Smooth muscle cell (in vitro differentiated cells): ENCODE measurements around the gene SYTL2. TPM values are rescaled to one million over a fixed set of nuclear protein-coding genes. Genes with fewer than 3 reads are reported as not detected.

Source experiments
- DNase-seq: peaks from one replicate; lab custom pipeline; 2025; ENCODE audit not compliant: unreplicated experiment; lab: John Stamatoyannopoulos, UW
- H2AFZ ChIP-seq: fragments of 200-600 bp; sonication (generic); 2 replicates; pipeline ENCODE4 v1.6.0; 2016; ENCODE audit warnings: antibody characterized with exemption, low read depth, mild to moderate bottlenecking
- H3F3A ChIP-seq: fragments of 200-600 bp; sonication (generic); 2 replicates; pipeline ENCODE4 v1.6.0; 2017; ENCODE audit warnings: antibody characterized with exemption, low read depth
- H3K27ac ChIP-seq: fragments of 200-600 bp; sonication (generic); 2 replicates; pipeline ENCODE4 v1.5.1; 2016; ENCODE audit warnings: low read depth, mild to moderate bottlenecking
- H3K27me3 ChIP-seq: fragments of 200-600 bp; sonication (generic); 2 replicates; pipeline ENCODE4 v1.6.1; 2016; ENCODE audit warnings: low read depth, mild to moderate bottlenecking
- H3K36me3 ChIP-seq: fragments of 200-600 bp; sonication (generic); 2 replicates; pipeline ENCODE4 v1.5.1; 2016; ENCODE audit warnings: low read depth
- H3K4me1 ChIP-seq: fragments of 200-600 bp; sonication (generic); 2 replicates; pipeline ENCODE4 v1.5.1; 2016; ENCODE audit warnings: low read depth
- H3K4me2 ChIP-seq: fragments of 200-600 bp; sonication (generic); 2 replicates; pipeline ENCODE4 v1.6.0; 2016; ENCODE audit warnings: mild to moderate bottlenecking
- H3K4me3 ChIP-seq: fragments of 200-600 bp; sonication (generic); 2 replicates; pipeline ENCODE4 v1.5.1; 2016; ENCODE audit warnings: mild to moderate bottlenecking
- H3K79me2 ChIP-seq: fragments of 200-600 bp; sonication (generic); 2 replicates; pipeline ENCODE4 v1.6.0; 2016; ENCODE audit warnings: low read depth, mild to moderate bottlenecking
- H3K9ac ChIP-seq: fragments of 200-600 bp; sonication (generic); 2 replicates; pipeline ENCODE4 v1.6.0; 2016; ENCODE audit warnings: low read depth
- H3K9me3 ChIP-seq: fragments of 200-600 bp; sonication (generic); replicated peaks from 2 replicates; pipeline ENCODE4 v1.5.1; 2016; ENCODE audit warnings: low read depth
- H4K20me1 ChIP-seq: fragments of 200-600 bp; sonication (generic); 2 replicates; pipeline ENCODE4 v1.6.0; 2016; ENCODE audit warnings: low read depth
- CTCF ChIP-seq: fragments of 200-600 bp; sonication (generic); IDR thresholded peaks from 2 replicates; pipeline ENCODE4 v1.5.1; 2017; ENCODE audit warnings: borderline replicate concordance, mild to moderate bottlenecking, antibody characterized with exemption; ENCODE audit not compliant: insufficient read depth, poor library complexity, severe bottlenecking
- WGBS: methylation state at CpG from one replicate; pipeline ENCODE4 v1.1.7; 2016; ENCODE audit warnings: low lambda C conversion rate; 5-methylcytosine and 5-hydroxymethylcytosine counted together
- polyA plus RNA-seq: library from polyadenylated mRNA; unstranded; fragments of >200 nt; fragmentation: Nextera tagmentation; extraction: Ambion mirVana; gene quantifications from 2 replicates; pipeline ENCODE4 v1.2.1, GENCODE V29; 2016
- total RNA-seq: library from RNA; depleted of rRNA; stranded (reverse); fragments of >200 nt; gene quantifications from 2 replicates; pipeline ENCODE4 v1.2.3, GENCODE V29; 2014

The SYTL2 gene
- total and polyA plus RNA-seq, 2 experiments from 2014 or later = 10.4 to 50.7 TPM

DNA sequence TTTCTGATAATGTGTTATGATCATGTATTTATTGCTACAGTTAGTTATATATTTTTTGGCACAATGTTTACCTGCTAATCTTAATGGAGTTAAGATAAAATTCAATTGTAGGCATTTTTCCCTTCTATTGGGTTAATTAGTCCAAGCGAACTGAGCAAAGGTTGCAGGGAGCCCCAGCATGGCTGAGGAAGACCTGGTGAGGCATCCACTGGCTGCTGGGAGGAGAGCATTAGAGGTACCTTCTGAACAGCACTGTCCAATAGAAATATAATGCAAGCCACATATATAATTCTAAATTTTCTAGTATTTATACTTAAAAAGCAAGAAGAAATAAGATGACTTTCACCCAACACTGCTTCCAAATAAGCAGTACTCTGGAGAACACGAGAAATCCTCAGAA is 163.9 kb downstream of the SYTL2 start:
- no peaks in the 10 kb centered on the region for H3F3A ChIP-seq
- peak overlapping the region; percentile 77 for H3K27ac ChIP-seq
- no peaks in the 10 kb centered on the region for H4K20me1 ChIP-seq
- H3K4me2 ChIP-seq = peak overlapping the region; percentile 90
- WGBS = 69% methylated on average over 2 of the region's 2 CpGs
- H2AFZ ChIP-seq = no peak overlapping the region
- H3K4me3 ChIP-seq = peak overlapping the region; percentile 63
- TF ChIP-seq CTCF = no peak
- no peaks in the 10 kb centered on the region for H3K9me3 ChIP-seq
- DNase-seq = no peak
- no peaks in the 10 kb centered on the region for H3K27me3 ChIP-seq
- H3K9ac ChIP-seq = peak overlapping the region; percentile 76
- no peaks in the 10 kb centered on the region for H3K36me3 ChIP-seq
- peaks cover 4% of the 10 kb centered on the region for H3K4me1 ChIP-seq
- no peaks in the 10 kb centered on the region for H3K79me2 ChIP-seq

Other genes starting within 250 kb of the SYTL2 start
- gene DLG2, start 183.8 kb downstream of the SYTL2 start, total RNA-seq = 1.1 and 5.8 TPM in 2 replicates
- gene DLG2, start 183.8 kb downstream of the SYTL2 start, polyA plus RNA-seq = 0.74 and 2.0 TPM in 2 replicates
- 76.8 and 89.3 TPM in 2 replicates for gene TMEM126B, start 182.5 kb downstream of the SYTL2 start, total RNA-seq
- 49.7 and 53.0 TPM in 2 replicates for gene TMEM126B, start 182.5 kb downstream of the SYTL2 start, polyA plus RNA-seq
- 43.6 and 69.1 TPM in 2 replicates for gene TMEM126A, start 163.2 kb downstream of the SYTL2 start, total RNA-seq
- 53.4 and 62.6 TPM in 2 replicates for gene TMEM126A, start 163.2 kb downstream of the SYTL2 start, polyA plus RNA-seq
- 33.9 and 44.3 TPM in 2 replicates for gene CREBZF, start 146.0 kb downstream of the SYTL2 start, total RNA-seq
- 25.1 and 31.1 TPM in 2 replicates for gene CREBZF, start 146.0 kb downstream of the SYTL2 start, polyA plus RNA-seq
- gene CCDC89, start 124.9 kb downstream of the SYTL2 start, total RNA-seq = 0.13 TPM in 1 of 2 replicates, not detected in the other
- not detected in 2 replicates for gene CCDC89, start 124.9 kb downstream of the SYTL2 start, polyA plus RNA-seq
- gene CCDC83, start 44.2 kb upstream of the SYTL2 start, total RNA-seq = not detected in 2 replicates
- gene CCDC83, start 44.2 kb upstream of the SYTL2 start, polyA plus RNA-seq = 0.28 TPM in 1 of 2 replicates, not detected in the other